Measurements from ENCODE around the gene NAV3.

NAV3 gene

GRCh38 chr12:78118486-78118885, 287.8 kb downstream of the NAV3 start:
- no peak for DNase-seq (ENCODE audit: low spot score)

- no peak for DNase-seq (ENCODE audit: low spot score)
Observed at GRCh38 chr12:78119351-78119918, 288.7 kb downstream of the NAV3 start.

GRCh38 chr12:78120306-78120705, 289.6 kb downstream of the NAV3 start:
- DNase-seq (ENCODE audit: low spot score) = no peak

DNA sequence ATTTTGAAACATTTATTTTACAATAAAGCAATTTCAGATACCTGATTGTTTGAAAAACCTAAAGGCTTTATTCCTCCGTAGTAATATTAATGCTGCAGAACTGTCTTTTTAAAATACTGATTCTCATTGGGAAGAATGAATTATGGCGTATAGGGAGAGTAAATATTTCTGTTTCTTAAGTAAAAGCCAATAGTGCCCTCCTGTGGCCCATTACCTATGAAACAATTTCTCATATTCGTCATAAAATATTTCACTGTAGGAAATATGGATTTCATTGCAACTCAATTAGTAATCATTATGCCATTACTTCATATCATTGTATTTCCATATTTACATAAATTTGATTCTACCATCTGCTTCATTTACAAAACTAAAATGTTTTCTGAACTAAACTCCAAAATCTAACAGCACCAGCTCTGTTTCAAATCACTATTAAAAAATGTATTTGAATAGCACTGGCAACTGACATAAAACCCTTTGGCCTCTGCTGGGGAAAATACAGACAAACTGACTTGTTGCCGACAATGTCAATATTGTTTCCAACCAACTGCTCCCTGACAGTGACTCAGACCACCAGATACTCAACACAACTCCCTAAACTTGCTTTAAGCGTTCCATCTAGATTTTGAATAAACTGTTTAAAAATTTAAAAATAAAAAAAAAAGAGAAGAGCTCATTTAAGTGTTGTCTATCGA, 290.3 kb downstream of the NAV3 start:
- no peak for DNase-seq (ENCODE audit: low spot score)

- DNase-seq (ENCODE audit: low spot score) = no peak
Observed at GRCh38 chr12:78121969-78122610, 291.4 kb downstream of the NAV3 start.

DNA sequence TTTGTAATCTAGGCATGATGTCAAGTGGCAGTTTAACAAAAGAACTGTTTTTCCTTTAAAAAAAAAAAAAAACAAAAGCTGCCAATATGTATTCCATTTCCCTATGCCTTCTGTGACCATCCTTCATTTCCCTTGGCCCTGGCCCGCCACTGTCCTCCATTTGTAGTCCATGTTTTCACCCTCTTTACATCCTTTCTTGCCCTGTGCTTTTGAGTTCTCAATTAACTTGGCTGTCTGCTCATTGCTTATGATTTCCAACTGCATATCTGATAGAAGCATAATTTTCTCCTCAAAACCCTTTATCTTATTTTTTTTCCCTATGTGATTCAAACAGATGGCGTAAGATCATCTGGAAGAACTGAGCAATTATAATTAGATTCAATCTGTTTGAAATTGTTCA, 297.5 kb downstream of the NAV3 start:
- DNase-seq (ENCODE audit: low spot score) = no peak

DNA sequence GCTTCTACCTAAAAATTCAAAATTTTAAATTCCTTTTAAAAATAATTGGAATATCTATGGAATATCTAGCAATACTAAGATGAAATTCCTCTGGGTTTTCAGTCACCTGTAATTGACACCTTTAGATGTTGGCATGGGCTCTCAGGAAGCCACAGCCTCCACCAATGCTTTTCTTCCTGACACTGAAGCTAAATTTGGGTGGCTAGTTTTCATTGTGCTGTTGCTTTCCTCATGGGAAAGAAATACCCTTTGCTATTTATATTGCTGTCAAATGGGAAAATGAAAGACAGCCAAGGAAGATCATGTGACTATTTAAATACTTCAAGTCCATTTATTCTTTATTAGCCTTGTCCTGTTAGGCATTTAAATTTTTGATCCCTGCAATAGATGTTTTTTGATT, 313.0 kb downstream of the NAV3 start:
- DNase-seq (ENCODE audit: low spot score) = no peak

DNA sequence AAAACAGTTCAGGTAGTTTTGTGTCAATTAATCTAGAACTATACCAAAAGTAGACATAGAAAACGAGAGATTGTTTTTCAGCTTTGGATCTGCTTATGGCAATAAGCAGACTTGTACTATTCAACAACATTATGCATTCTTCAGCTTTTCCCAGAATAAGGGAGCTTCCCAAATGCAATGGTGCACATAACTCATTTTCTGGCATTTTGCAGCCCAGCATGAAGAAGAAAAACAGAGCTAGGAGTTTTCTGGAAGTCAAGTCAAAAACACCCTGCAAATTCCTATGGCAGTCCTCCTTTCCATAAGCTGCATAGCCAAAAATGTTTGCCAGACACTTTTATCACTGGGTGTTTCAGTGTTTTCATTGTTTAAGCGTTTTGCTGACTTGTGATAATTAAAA, 314.7 kb downstream of the NAV3 start:
- DNase-seq (ENCODE audit: low spot score) = no peak

DNA sequence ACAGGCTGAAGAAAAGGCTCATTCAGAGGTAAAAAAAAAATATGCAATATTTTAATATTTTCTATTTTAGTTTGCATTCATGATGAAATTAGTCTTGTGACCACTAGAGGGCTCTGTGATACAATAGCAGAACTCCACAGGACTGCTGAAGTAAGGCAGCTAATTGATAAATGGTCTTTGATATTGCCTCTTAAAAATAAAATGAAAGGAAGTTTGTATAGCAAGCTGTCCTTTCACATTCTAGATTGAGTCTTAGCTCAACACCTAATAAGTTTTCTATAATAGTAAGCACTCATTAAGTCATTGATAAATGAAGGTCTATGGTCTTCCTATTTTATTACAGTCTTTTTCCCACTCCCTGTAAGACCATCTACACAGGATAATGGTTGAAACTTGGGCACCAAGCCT, 315.7 kb downstream of the NAV3 start:
- DNase-seq (ENCODE audit: low spot score) = no peak

DNA sequence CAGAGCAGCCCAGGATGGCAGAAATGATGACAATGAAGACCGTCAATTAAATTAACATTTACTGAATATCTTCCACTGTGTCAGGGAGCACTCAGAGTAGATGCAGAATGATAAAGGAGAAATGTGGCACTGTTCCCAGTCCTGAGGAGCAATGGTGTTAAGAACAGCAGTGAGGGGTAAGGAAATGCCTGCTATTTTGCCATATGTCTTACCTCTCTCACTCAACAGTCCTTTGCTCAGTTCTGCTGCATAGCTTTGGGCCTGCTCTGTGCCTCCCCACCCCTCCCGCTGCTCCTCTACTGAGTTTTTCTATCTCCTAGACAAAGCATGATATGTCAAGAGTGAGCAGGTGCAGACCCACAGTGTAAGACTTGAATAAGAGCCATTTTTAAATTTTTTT, 318.8 kb downstream of the NAV3 start:
- DNase-seq (ENCODE audit: low spot score) = no peak

- DNase-seq (ENCODE audit: low spot score) = no peak
Observed at GRCh38 chr12:78155546-78155945, 324.9 kb downstream of the NAV3 start.

- DNase-seq (ENCODE audit: low spot score) = no peak
Observed at GRCh38 chr12:78156751-78157150, 326.1 kb downstream of the NAV3 start.

GRCh38 chr12:78157199-78157598, 326.5 kb downstream of the NAV3 start:
- no peak for DNase-seq (ENCODE audit: low spot score)

- no peak for DNase-seq (ENCODE audit: low spot score)
Observed at GRCh38 chr12:78164154-78164553, 333.5 kb downstream of the NAV3 start.

GRCh38 chr12:78167510-78167909, 336.8 kb downstream of the NAV3 start:
- no peak for DNase-seq (ENCODE audit: low spot score)

- no peak for DNase-seq (ENCODE audit: low spot score)
Observed at GRCh38 chr12:78171061-78171460, 340.4 kb downstream of the NAV3 start.

GRCh38 chr12:78176643-78177042, 345.9 kb downstream of the NAV3 start:
- DNase-seq (ENCODE audit: low spot score) = no peak

GRCh38 chr12:78177298-78177697, 346.6 kb downstream of the NAV3 start:
- DNase-seq (ENCODE audit: low spot score) = no peak

DNA sequence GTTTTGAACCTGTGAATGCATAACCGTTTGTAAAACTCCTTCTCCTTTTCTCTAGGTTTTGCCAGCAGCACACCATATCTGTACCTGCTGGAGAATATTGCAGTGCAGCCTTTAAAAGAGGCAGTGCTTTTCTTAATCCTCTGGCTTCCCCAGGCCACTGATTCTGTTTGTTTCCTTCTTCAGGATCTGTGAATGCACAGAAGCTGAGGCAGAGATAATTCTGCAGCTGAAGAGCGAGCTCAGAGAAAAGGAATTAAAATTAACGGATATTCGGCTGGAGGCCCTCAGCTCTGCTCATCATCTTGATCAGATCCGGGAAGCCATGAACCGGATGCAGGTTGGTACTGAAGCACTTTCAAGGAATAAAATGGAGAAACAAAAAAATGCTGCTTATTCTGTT, 348.7 kb downstream of the NAV3 start:
- DNase-seq (ENCODE audit: low spot score) = no peak

- DNase-seq (ENCODE audit: low spot score) = peak; percentile 0
Observed at GRCh38 chr12:78181544-78182162, 351.0 kb downstream of the NAV3 start.

- DNase-seq (ENCODE audit: low spot score) = no peak
Observed at GRCh38 chr12:78183824-78184223, 353.1 kb downstream of the NAV3 start.

- no peak for DNase-seq (ENCODE audit: low spot score)
Observed at GRCh38 chr12:78185109-78185508, 354.4 kb downstream of the NAV3 start.

- no peak for DNase-seq (ENCODE audit: low spot score)
Observed at GRCh38 chr12:78185651-78186050, 355.0 kb downstream of the NAV3 start.

Data from HuH-7 (cell line).